Measurements from ENCODE around the gene SPI1.
"Not testable (repeated sequence)": the region's sequence is repeated elsewhere in the genome, so short reads cannot be mapped to it uniquely, and the experiment has no call there.

Gene SPI1

GRCh38 chr11:47316501-47316900, 61.8 kb downstream of the SPI1 start:
- DNase-seq = not testable (repeated sequence)

- DNase-seq = no peak
Observed at GRCh38 chr11:47314992-47315391, 63.4 kb downstream of the SPI1 start.

- DNase-seq = no peak
Observed at GRCh38 chr11:47308050-47308823, 70.1 kb downstream of the SPI1 start.

- DNase-seq = no peak
Observed at GRCh38 chr11:47306484-47306844, 71.9 kb downstream of the SPI1 start.

GRCh38 chr11:47305734-47306483, 72.4 kb downstream of the SPI1 start:
- DNase-seq = no peak
